Ovary (tissue), 9 donors: ENCODE measurements around the gene TMEM62. TPM values are rescaled to one million over a fixed set of nuclear protein-coding genes. Genes with fewer than 3 reads are reported as not detected.

Experiments used
- DNase-seq, 5 donors: peaks; one replicate each; pipeline ENCODE4 v3.0.0-alpha.2; 2019 to 2020
- H3K27ac ChIP-seq, 2 donors: fragments of 200-600 bp; one replicate each; pipeline versions ENCODE4 v1.5.1 to v1.8.0; 2019 to 2022
- H3K27me3 ChIP-seq: fragments of 200-600 bp; one replicate; pipeline ENCODE4 v1.8.0; 2022
- H3K36me3 ChIP-seq: fragments of 200-600 bp; sonication (generic); one replicate; pipeline ENCODE4 v1.5.1; 2019
- H3K4me1 ChIP-seq: one replicate; pipeline ENCODE4 v1.8.1; 2013; ENCODE audit warnings: mild to moderate bottlenecking, moderate library complexity; ENCODE audit not compliant: insufficient read depth
- H3K4me3 ChIP-seq: fragments of 200-600 bp; sonication (generic); one replicate; pipeline ENCODE4 v1.5.1; 2017
- H3K9me3 ChIP-seq, 2 donors: fragments of 200-600 bp in 1 of 2; sonication (generic) in 1 of 2; one replicate each; pipeline versions ENCODE4 v1.5.1 to v1.8.1; 2013 to 2019; ENCODE audit warnings: mild to moderate bottlenecking in 1 of 2, moderate library complexity in 1 of 2
- CTCF ChIP-seq, 3 donors: fragments of 450-650 bp in 2 of 3; fragments of 200-600 bp in 1 of 3; IDR thresholded peaks; one replicate each; pipeline versions ENCODE4 v1.5.1 to v1.8.0; 2016 to 2022; ENCODE audit warnings: antibody characterized with exemption in 3 of 3, mild to moderate bottlenecking in 1 of 3
- EP300 ChIP-seq: sonication (generic); formaldehyde crosslinking; IDR thresholded peaks from one replicate; pipeline ENCODE4 v1.6.1; 2017; ENCODE audit warnings: antibody characterized with exemption
- POLR2A ChIP-seq: fragments of 450-650 bp; IDR thresholded peaks from one replicate; pipeline ENCODE4 v1.6.1; 2017; ENCODE audit warnings: antibody characterized with exemption, mild to moderate bottlenecking, moderate library complexity
- WGBS, 3 donors: extraction: QIAGEN DNeasy Blood & Tissue Kit in 1 of 3; methylation state at CpG; one replicate each; pipeline versions ENCODE4 v1.1.5 to v1.1.7; 2013 to 2017; 5-methylcytosine and 5-hydroxymethylcytosine counted together
- intact Hi-C, 4 donors: fragments of 100-400 bp; cut with DNase I; formaldehyde crosslinking; loops; one replicate each; pipeline versions ENCODE4 v1.11.0 to v1.15.1; 2022 to 2023
- polyA plus RNA-seq, 2 donors: library from polyadenylated mRNA; stranded (reverse); fragments of 200-250 nt in 1 of 2; fragments of 350-450 nt in 1 of 2; fragmentation: Illumina TruSeq in 1 of 2; extraction: RNeasy Lipid Tissue Mini Kit (QIAGEN cat#74804) in 1 of 2; gene quantifications; one replicate each; pipeline ENCODE4 v1.2.3, GENCODE V29; 2013 to 2014
- total RNA-seq, 7 donors: library from RNA; depleted of rRNA in 2 of 7; stranded (reverse); fragments of >200 nt in 2 of 7; fragmentation: NEBNext Ultra II Directional in 3 of 7; extraction: Animal tissue kit (Norgen Biotek cat#: 25700) in 3 of 7; gene quantifications; one replicate each; pipeline versions ENCODE4 v1.1.0 to v1.2.4, GENCODE V29; 2016 to 2023
- donor health status: DM: no; HTN: no; CAD: no; lungs with moderate emphysema.
- donor health status: DM: no; HTN: no; CAD: no.
- donor health status: Bipolar disorder and iron deficiency.
- donor health status: DM: yes; HTN: yes; CAD: no.
- donor health status: DM: no; HTN: no; CAD: no.
- donor health status: DM: yes; HTN: yes; CAD: no.

TMEM62 gene
- total and polyA plus RNA-seq, 9 donors: 6.6 to 17.4 (median 13.8) TPM

DNA sequence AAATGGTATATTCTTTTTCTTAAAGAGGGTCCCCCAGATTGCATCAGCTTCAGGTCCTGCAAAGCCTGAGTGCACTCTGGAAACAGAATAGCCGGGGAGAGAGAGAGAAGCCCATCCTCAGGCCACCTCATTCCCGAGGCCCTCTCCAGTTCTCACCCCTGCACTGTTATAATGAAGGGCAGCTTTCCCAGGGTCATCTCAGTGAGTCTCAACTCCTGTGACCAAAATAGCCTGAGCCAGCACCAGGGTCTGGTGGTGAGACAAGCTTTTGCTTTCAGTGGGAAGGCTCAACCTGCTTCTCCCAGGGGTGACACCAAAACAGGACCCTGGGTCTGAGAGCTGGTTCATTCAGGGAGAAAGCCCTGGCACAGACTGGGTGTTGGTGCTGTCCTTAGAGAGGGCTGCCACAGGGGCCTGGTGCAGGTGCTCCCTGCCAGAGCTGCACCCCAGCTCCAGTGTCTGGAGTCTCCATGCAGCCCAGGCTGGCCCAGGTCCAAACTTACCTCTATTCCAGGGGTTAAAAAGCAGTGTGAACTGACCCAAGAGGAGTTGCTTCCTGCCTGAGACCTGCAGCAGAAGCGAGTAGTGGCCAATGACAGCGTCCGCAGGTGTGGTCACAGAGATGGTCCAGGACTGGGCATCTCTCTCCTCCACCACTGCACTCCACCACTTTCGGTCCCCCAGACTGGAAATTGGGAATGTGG is 81.4 kb downstream of the TMEM62 start:
- Histone ChIP-seq H3K27ac (no peak overlapping the region), H3K36me3 (no peaks in the 10 kb centered on the region), H3K4me3 (no peak overlapping the region), H3K27me3 (no peaks in the 10 kb centered on the region), H3K4me1 (no peaks in the 10 kb centered on the region), H3K9me3 (no peaks in the 10 kb centered on the region)
- TF ChIP-seq POLR2A (no peak), CTCF (IDR thresholded peaks at IDR 0.05) (no peak), EP300 (no peak)
- intact Hi-C loops: no loop called here
- DNase-seq: no peak
- WGBS, 3 donors: 85 to 86% (median 86%) methylated on average over 6 of the region's 6 CpGs

- no peak for DNase-seq
- intact Hi-C loops: no loop called here
Observed at GRCh38 chr15:43215961-43216360, 82.6 kb downstream of the TMEM62 start.

DNA sequence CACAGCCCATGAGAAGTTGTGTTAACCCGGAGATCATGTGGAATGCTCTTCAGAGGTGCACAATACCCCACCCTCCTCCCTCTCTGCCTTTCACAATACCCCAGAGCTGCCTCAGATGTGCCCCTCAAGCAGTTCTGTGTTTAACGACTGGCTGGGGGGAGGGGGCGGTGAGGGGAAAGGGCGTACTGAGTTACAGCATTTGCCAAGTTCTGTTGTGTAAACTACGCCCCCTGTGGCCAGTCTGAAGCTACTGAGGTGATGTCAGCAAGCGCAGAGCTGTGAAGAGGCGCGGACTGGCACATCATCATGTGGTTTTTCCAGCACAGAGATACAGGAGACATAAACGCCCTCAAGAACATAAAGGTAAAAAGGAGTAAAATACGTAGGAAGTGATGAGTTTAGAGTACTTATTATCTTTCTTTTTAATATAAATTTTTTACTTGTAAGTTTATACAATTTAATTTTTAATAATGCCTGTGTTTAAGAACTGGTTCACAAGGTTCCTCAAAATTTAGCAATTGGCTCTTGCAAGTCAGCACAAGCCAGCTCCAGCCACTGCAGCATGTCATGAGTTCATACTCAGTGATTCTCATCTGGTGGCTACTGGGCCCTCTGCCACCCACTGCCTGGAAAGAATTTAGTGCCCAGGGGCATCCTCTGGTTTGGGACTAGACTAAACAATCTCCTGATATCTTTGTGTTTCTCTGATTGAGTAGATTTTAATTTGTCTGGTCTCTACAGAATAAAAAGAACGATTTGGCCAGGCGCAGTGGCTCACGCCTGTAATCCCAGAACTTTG is 85.7 kb downstream of the TMEM62 start:
- intact Hi-C loops: no loop called here
- Histone ChIP-seq H3K4me3 (no peak overlapping the region), H3K27ac (no peak overlapping the region), H3K27me3 (no peaks in the 10 kb centered on the region), H3K4me1 (no peaks in the 10 kb centered on the region), H3K9me3 (no peaks in the 10 kb centered on the region), H3K36me3 (no peaks in the 10 kb centered on the region)
- no peak for DNase-seq
- TF ChIP-seq POLR2A: no peak
- TF ChIP-seq EP300: no peak
- no peak for TF ChIP-seq CTCF (IDR thresholded peaks at IDR 0.05)
- 41 to 49% (median 48%) methylated on average over 13 of the region's 13 CpGs for WGBS, 3 donors

More at GRCh38 chr15:43215961-43216360, 82.6 kb downstream of the TMEM62 start:
- Histone ChIP-seq H3K27ac (no peak overlapping the region), H3K27me3 (no peaks in the 10 kb centered on the region), H3K36me3 (no peaks in the 10 kb centered on the region), H3K9me3 (no peaks in the 10 kb centered on the region), H3K4me3 (no peak overlapping the region), H3K4me1 (no peaks in the 10 kb centered on the region)
- TF ChIP-seq POLR2A: no peak
- no peak for TF ChIP-seq EP300
- TF ChIP-seq CTCF (IDR thresholded peaks at IDR 0.05): no peak
- 81 to 85% (median 84%) methylated on average over 7 of the region's 7 CpGs for WGBS, 3 donors

GRCh38 chr15:43219929-43220928 is 86.8 kb downstream of the TMEM62 start:
- no peak overlapping the region for H3K27ac ChIP-seq
- no peak for TF ChIP-seq EP300
- no peak for DNase-seq
- 74 to 81% (median 74%) methylated on average over 16 of the region's 16 CpGs for WGBS, 3 donors
- no peaks in the 10 kb centered on the region for H3K27me3 ChIP-seq
- no peaks in the 10 kb centered on the region for H3K4me1 ChIP-seq
- intact Hi-C loops: no loop called here
- H3K36me3 ChIP-seq: no peaks in the 10 kb centered on the region
- H3K9me3 ChIP-seq: no peaks in the 10 kb centered on the region
- H3K4me3 ChIP-seq: no peak overlapping the region
